CD1c-positive myeloid dendritic cell (primary cell): ENCODE results near the gene SLU7.

Source experiments
- DNase-seq: peaks from one replicate; pipeline ENCODE4 v3.0.0-alpha.2; 2016; ENCODE audit errors: extremely low spot score

The SLU7 gene

GRCh38 chr5:160419458-160420330 is 813 bp upstream of the SLU7 start:
- no peak for DNase-seq

- peak; percentile 93 for DNase-seq
Observed at GRCh38 chr5:160399402-160400353, 19.2 kb downstream of the SLU7 start, which contains the start of gene FAM200C. Gene FAM200C (minus strand): TSS chr5:160400054. CDS start chr5:160395490, 4,564 bp downstream.

- no peak for DNase-seq
Observed at GRCh38 chr5:160398806-160399205, 20.1 kb downstream of the SLU7 start.

- DNase-seq = no peak
Observed at GRCh38 chr5:160397492-160397891, 21.4 kb downstream of the SLU7 start.

- DNase-seq = no peak
Observed at GRCh38 chr5:160395111-160395510, 23.8 kb downstream of the SLU7 start.

DNA sequence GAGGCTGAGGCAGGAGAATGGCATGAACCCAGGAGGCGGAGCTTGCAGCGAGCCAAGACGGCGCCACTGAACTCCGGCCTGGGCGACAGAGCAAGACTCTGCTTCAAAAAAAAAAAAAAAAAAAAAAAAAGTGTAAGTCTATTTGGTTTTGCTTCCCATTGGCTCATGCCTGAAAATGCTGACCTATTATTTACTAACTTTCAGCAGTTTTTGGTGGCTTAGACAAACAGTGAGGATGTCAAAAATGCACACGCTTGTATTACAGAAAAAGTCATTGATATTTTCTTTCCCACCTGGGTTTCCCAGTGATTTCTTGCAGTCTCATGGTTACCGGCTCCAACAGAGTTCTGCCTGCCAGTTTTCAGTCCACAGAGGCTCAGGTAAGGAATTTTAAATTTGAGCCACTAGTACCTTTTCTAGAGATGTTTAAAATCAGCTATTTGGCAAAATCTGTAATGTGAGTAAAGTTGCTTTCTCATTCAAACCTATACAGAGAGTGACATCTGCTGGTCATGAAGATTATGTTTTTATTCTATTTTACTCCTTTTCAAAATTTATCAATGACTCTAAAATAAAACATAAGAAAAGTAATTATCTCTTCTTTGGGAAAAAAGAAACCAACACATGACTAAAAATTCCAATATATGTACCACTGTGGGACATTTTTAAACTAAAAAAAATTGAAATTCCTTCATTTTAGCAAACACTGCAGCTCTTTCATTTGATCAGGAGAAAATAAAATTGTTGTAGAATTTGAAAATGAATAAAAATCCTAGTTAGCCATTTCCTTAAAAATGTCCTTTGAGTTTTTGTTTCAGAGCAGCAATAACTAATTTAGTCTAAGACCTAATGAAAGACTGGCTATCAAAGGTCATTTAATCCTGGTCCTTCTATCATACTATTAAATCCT is 27.8 kb downstream of the SLU7 start:
- peak; percentile 38 for DNase-seq

- DNase-seq = no peak
Observed at GRCh38 chr5:160387445-160387844, 31.4 kb downstream of the SLU7 start.

DNA sequence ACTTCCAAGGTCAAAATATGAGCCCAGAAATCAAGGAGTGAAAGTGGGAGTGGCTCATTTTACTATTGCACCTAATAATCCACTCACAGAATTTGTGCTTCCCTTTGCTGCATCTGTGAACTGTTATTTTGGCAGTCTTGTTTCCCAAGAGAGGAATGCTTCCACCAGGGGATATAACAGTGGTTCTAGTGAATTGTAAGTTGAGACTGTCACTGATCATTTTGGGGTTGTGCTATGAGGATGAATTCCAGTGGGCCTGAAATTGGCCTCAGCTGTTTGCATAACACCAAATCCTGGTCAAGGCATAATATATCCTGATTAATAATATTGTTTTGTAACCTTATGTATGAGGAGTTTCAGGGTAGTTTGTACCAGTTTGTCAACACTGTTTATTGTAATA is 33.4 kb downstream of the SLU7 start:
- DNase-seq = no peak

DNA sequence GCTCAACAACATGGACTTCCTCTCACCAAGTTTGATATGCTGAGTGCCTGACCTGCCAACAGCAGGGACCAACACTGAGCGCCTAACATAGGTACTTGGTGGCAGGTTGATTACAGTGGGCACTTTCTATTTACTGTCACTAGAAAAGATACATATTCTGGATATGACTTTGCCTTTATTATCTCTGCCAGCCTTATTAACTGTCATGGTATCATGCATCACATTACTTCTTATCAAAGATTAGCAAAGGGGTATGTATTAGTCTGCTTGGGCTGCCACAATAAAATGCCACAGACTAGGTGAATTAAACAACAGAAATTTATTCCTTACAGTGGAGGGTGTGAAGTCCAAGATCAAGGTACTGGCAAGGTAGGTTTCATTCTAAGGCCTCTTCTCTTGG is 34.2 kb downstream of the SLU7 start:
- DNase-seq = no peak

DNA sequence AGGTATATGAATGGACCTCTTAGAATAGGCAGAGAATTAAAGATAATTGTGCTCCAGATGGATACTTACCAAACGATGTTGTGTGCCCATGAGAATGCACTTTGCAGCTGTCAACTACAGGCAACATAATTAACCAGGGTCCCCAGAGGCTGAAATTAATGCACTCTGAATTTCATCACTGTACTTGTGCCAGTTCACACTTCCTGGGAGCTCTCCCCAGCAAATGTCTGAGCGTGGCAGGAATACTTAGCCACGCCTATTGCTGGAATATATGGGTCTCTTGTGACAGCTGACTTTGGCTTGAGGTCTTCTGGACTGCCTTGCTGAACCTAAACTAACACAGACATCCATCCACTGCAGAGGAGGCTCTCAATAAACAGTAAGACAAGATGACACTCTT is 36.5 kb downstream of the SLU7 start:
- no peak for DNase-seq

GRCh38 chr5:160380041-160380440 is 38.8 kb downstream of the SLU7 start:
- no peak for DNase-seq

- DNase-seq = no peak
Observed at GRCh38 chr5:160379511-160379910, 39.4 kb downstream of the SLU7 start.

DNA sequence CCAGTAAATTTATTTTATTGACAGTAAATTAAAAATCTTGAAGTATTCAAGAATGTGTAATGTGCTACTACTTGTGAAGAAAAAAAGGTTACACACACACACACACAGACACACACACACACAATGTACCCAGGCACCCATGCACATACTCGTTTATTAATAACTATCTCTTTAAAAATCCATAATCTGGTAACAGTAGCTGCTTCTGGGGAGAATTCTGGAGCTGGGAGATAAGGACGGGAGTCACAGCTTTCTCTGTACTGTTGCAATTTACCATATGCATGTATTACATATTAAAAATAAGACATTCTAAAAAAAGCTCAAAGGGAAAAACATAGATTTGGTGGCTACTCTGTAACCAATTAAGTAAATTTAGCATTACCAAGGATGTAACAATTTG is 40.6 kb downstream of the SLU7 start:
- no peak for DNase-seq

- DNase-seq = no peak
Observed at GRCh38 chr5:160377651-160378050, 41.2 kb downstream of the SLU7 start.

GRCh38 chr5:160376416-160376815 is 42.5 kb downstream of the SLU7 start:
- no peak for DNase-seq

DNA sequence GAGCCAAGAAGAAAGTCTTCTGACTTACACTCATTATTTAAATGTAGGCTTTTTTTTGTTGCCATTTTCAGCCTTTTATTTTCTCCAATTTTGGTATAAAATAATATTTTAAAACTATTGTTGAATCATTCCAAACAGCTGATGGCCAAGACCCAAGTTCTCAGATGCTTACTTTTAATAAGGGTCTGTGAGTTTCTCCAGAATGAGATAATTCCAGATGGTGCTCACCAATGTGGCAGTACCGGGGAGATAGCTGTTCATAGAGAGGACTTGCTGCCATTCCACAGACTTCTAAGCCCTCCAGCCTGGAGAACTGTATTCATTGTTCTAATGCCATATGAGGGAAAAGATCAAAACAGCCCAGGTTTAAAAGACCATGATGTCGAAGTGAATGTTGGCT is 43.2 kb downstream of the SLU7 start:
- no peak for DNase-seq

DNA sequence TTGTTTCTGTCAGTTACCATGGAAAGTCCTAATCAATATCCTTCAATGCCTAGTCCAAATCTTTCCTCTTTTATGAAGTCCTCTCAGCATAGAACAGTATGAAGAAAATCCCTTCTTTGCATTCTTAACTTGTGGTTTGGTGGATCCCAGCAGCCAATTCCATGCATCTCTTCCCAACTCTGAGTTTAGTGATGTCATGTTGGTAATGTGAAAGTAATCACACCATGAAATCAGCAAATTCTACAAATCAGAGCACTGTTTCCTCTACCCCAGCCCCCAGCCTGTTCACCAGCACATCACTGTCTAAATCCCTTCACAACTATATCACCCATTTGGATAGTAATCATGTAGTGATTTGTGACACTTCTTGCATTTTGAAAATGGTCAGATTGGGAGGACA is 43.7 kb downstream of the SLU7 start:
- no peak for DNase-seq

DNA sequence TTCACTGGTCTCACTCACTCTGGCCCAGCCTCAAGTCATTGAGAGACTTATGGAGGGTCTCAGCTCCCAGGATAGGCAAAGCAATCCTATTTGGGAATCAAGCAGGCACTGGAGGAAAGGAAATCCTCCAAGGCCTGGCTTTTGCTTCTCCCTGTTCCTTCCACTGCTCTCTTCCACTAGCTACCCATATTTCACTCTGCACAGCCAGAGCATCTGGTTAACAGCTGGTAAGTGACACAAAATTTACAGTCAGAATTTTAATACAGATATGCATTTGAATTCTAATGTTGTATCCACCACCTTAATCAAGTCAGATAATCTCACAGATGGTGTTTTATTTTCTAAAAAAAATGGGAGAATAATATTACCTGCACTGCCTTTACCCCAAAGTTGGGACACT is 47.6 kb downstream of the SLU7 start:
- DNase-seq = no peak

DNA sequence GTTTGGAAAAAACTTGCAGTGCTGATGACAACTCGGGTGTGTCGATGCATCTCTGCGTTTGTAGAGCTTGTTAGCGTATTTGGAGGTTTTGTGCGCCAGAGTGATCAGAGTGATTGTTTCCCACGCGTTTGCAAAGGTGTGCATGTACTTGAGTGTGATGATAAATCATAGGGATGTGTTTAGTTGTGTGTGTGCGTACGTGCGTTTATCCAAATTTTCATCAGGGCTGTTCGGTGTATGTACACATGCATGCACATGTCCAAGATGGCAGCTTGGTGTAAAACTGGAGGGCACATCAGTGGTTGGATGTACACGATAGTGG is 48.2 kb downstream of the SLU7 start:
- no peak for DNase-seq

DNA sequence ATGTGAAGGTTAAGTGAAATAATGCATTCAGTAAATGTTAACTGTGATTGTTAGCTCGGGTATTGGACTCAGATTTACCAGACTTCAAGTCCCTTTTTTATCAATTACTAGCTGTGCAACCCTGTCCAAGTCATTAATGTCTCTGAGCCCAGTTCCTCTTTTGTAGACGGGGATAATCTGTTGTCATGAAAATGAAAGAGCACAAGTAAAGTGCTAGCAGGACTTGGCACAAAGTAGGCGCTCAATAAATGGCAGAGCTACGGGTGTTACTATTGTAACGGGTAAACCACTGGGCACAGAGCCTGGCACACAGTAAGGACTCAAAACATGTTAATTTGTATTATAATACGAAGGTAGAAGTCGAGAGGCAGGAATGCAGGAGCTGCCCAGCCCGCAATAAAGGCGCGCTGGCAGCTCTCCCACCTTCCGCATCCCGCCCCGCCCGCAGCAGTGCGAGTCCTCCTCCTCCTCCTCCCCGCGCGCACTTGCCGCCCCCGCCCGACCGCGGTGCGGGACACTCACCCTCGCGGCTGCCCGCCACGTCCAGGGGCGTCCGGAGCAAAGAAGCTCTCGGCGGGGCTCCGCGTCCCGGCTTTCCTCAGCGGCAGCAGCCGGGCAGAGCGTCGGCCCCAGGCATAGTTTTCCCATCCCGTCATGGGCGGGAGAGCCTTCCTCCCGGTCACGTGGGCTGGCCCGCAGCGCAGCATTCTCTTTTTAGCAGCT is 48.7 kb downstream of the SLU7 start, which contains the start of gene C1QTNF2:
Gene C1QTNF2 (minus strand): TSS at position 637 of the 723 bp plus-strand sequence. CDS start 15,615 bp downstream, outside the sequence.
- DNase-seq = peak; percentile 37

GRCh38 chr5:160367885-160368284 is 51.0 kb downstream of the SLU7 start:
- DNase-seq = no peak
